ENCODE measurements around the gene NLRP13.

GRCh38 chr19:55901369-55902079 is 30.6 kb downstream of the NLRP13 start:
- TF ChIP-seq POLR2A (IDR thresholded peaks at IDR 0.05) (no peak), CTCF (IDR thresholded peaks at IDR 0.05) (no peak)

Measured in vagina (tissue), 2 donors.